SK-N-MC (cell line): ENCODE results near the gene GALM.

Experiments
- EZH2 ChIP-seq: fragments of 200-600 bp; sonication (generic); IDR thresholded peaks from one replicate; pipeline ENCODE4 v1.6.1; 2017; ENCODE audit warnings: antibody characterized with exemption
- FOXP2 ChIP-seq: optimal IDR thresholded peaks from 2 replicates; pipeline ENCODE3; 2011; ENCODE audit warnings: mild to moderate bottlenecking, moderate library complexity; ENCODE audit not compliant: insufficient read depth; ENCODE audit errors: extremely low read length, control extremely low read depth
- POLR2AphosphoS5 ChIP-seq: IDR thresholded peaks from 2 replicates; pipeline ENCODE4 v1.6.1; 2012; ENCODE audit warnings: mild to moderate bottlenecking, low read depth, low read length, borderline replicate concordance

DNA sequence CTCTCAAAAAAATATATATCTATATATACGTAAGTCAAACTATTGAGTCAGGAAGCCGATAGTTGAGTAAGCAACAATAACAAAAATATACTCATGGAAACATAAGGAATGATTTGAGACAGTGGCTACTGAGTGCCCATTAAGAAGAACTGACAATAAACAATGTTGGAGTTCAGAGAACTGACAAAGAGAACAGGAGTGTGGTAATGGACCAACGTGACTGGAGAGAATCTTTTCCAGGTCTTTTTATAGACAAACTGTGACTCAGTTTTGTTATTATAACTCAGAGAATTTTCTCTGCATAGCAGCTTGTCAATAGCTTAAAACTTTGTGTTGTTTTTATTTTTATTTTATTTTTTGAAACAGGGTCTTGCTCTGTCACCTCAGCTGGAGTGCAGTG, 4.6 kb upstream of the GALM start:
- TF ChIP-seq EZH2 (no peak), POLR2AphosphoS5 (no peak), FOXP2 (no peak)
